ENCODE data around the gene SLIT1. TPM values are rescaled to one million over a fixed set of nuclear protein-coding genes. Genes with fewer than 3 reads are reported as not detected.

Gene SLIT1
- total and polyA plus RNA-seq, 8 donors: 0.20 to 7.0 (median 3.7) TPM

DNA sequence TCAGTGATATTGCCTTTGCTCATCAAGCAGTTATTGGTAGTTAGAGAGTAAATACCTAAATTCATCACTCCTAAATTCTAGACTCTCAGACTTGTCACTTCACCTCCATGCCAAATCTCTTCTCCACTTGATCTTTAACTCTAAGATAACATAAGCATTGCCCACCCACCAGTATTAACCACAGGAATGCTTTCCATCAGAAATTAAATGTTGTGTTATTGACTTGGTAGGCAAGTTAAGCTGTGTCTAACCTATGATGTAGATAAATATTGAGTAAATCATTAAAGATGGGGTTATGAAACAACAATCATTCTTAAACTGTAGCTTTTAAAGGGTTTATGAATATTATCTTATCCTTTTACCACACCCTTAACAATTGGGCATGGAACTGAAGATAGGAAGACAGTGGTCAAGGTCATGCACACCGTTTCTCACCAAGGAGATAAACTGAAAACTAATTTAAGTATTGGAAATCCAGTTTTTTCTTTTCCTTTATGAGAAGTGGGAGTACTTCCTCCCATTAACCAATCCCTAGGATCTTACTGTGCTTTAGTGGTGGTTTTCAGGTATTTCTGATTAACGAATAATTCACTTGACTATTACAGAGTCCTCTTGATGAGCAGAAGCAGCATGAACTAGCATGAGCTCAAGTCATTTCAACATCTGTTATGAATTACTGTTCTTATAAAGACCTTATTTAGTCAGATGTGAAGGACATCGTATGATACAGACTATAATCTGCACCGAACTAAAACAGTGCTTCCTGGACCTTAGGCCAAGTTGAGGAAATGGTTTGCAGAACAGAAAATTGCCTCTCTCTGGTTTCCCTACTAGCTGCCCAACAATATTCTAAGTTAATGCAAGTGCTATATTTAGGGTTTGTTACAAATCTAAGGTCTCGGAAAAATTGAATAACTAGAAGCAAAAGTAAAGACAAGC lies 211.7 kb downstream of the SLIT1 start:
- no peak for ATAC-seq

GRCh38 chr10:96972264-96972663 lies 213.5 kb downstream of the SLIT1 start:
- DNase-seq: no peak

More for the DNA sequence above, 211.7 kb downstream of the SLIT1 start:
- Histone ChIP-seq H3K36me3 (no peaks in the 10 kb centered on the region), H3K27me3 (no peaks in the 10 kb centered on the region), H3K9me3 (no peaks in the 10 kb centered on the region), H3K27ac (no peak overlapping the region), H3K4me1 (no peaks in the 10 kb centered on the region), H3K4me3 (no peak overlapping the region)
- no peak for DNase-seq
- TF ChIP-seq, protein P1, sequence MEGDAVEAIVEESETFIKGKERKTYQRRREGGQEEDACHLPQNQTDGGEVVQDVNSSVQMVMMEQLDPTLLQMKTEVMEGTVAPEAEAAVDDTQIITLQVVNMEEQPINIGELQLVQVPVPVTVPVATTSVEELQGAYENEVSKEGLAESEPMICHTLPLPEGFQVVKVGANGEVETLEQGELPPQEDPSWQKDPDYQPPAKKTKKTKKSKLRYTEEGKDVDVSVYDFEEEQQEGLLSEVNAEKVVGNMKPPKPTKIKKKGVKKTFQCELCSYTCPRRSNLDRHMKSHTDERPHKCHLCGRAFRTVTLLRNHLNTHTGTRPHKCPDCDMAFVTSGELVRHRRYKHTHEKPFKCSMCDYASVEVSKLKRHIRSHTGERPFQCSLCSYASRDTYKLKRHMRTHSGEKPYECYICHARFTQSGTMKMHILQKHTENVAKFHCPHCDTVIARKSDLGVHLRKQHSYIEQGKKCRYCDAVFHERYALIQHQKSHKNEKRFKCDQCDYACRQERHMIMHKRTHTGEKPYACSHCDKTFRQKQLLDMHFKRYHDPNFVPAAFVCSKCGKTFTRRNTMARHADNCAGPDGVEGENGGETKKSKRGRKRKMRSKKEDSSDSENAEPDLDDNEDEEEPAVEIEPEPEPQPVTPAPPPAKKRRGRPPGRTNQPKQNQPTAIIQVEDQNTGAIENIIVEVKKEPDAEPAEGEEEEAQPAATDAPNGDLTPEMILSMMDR (IDR thresholded peaks at IDR 0.05): no peak
- intact Hi-C loops (cut with DNase I): no loop called here

GRCh38 chr10:96971324-96971723 lies 214.4 kb downstream of the SLIT1 start:
- DNase-seq (no peak), ATAC-seq (no peak)
- no peaks in the 10 kb centered on the region for H3K9me3 ChIP-seq
- no peaks in the 10 kb centered on the region for H3K36me3 ChIP-seq
- intact Hi-C loops (cut with DNase I): no loop called here
- TF ChIP-seq, protein P1 (IDR thresholded peaks at IDR 0.05): no peak
- H3K27me3 ChIP-seq: no peaks in the 10 kb centered on the region
- no peak overlapping the region for H3K4me3 ChIP-seq
- H3K27ac ChIP-seq: no peak overlapping the region
- no peaks in the 10 kb centered on the region for H3K4me1 ChIP-seq

More at GRCh38 chr10:96972264-96972663, 213.5 kb downstream of the SLIT1 start:
- no peak for ATAC-seq
- no peaks in the 10 kb centered on the region for H3K27me3 ChIP-seq
- no peak overlapping the region for H3K27ac ChIP-seq
- H3K9me3 ChIP-seq: no peaks in the 10 kb centered on the region
- intact Hi-C loops (cut with DNase I): no loop called here
- H3K36me3 ChIP-seq: no peaks in the 10 kb centered on the region
- TF ChIP-seq, protein P1 (IDR thresholded peaks at IDR 0.05): no peak
- no peak overlapping the region for H3K4me3 ChIP-seq
- no peaks in the 10 kb centered on the region for H3K4me1 ChIP-seq

DNA sequence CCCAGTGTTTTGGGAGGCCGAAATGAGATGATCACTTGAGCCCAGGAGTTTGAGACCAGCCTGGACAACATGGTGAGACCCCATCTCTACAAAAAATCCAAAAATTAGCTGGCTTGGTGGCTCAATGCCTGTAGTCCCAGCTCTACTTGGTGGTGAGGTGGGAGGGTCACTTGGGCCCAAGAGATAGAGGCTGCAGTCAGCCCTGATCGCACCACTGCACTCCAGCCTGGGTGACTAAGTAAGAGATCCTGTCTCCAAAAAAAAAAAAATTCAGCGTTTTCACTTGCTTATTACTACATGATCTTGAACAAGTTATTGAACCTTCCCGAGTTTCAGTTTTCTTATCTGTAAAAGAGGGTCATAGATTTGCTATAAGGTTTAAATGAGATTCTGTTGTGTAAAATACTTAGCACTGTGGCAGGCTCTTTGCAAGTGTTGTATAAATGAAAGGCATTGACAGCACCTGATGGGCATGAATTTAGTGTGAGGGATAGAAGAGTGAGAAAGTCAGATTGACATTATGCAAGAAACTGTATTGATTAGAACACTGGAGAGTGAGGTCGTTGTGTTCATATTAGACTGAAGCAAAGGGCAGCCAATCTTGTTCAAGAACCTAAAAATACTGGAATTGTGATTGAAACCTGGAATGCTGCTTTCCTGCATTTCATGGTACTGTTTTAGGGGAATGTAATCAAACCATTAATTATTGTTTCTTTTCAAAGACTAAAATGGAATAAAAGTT lies 216.9 kb downstream of the SLIT1 start:
- no peaks in the 10 kb centered on the region for H3K27me3 ChIP-seq
- TF ChIP-seq, protein P1 (IDR thresholded peaks at IDR 0.05): no peak
- intact Hi-C loops (cut with DNase I): no loop called here
- H3K27ac ChIP-seq: no peak overlapping the region
- ATAC-seq (no peak), DNase-seq (no peak)
- H3K36me3 ChIP-seq: no peaks in the 10 kb centered on the region
- H3K4me3 ChIP-seq: no peak overlapping the region
- no peaks in the 10 kb centered on the region for H3K9me3 ChIP-seq
- no peaks in the 10 kb centered on the region for H3K4me1 ChIP-seq

- Histone ChIP-seq H3K27me3 (no peaks in the 10 kb centered on the region), H3K4me1 (no peaks in the 10 kb centered on the region), H3K4me3 (no peak overlapping the region), H3K36me3 (no peaks in the 10 kb centered on the region), H3K27ac (no peak overlapping the region), H3K9me3 (no peaks in the 10 kb centered on the region)
- intact Hi-C loops (cut with DNase I): no loop called here
- TF ChIP-seq, protein P1 (IDR thresholded peaks at IDR 0.05): no peak
- ATAC-seq: no peak
- no peak for DNase-seq
Observed at GRCh38 chr10:96967847-96968246, 217.9 kb downstream of the SLIT1 start.
